GM19463 (cell line): ENCODE measurements around the gene GPC5.

Source experiments
- ATAC-seq: cut with Tn5 transposase; IDR thresholded peaks from one replicate; pipeline ENCODE4 v1.9.1; 2021; ENCODE audit warnings: mild to moderate bottlenecking, moderate library complexity; ENCODE audit not compliant: unreplicated experiment

Gene GPC5

DNA sequence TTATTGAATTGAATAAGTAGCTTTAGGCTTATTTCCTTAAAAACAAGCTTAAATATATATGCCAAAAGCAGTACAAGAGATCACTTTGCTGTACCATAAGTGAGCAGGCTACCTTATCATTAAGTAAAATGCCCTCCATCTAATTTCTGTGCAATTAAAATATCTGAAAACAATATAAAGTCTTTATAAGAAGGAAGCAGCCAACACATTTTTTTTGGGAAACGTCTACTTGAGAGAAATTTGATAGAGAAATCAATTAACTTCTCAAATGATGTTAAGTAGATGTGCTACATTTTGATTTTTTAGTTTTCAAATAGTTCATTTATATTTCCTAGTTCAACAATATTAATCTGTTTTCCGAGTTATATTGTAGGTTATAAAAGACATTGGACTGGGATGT lies 52.5 kb downstream of the GPC5 start:
- no peak for ATAC-seq

DNA sequence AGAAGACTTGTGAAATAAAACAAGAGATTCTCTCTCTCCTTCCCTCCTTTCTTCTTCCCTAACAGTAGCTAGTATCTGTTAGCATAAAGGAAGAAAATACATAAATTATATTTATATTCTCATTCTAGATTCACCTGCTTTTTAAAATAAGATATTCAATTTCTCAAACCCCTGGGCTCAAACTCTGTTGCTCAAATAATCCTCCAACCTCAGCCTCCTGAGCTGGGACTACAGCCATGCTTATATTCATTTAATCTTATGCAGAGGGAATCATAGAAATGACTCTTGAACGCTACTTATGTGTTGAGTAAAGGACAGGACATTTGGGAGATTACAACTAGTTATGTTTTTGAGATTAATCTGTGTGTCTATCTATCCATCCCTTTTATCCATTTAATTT lies 56.2 kb downstream of the GPC5 start:
- ATAC-seq, result no peak

DNA sequence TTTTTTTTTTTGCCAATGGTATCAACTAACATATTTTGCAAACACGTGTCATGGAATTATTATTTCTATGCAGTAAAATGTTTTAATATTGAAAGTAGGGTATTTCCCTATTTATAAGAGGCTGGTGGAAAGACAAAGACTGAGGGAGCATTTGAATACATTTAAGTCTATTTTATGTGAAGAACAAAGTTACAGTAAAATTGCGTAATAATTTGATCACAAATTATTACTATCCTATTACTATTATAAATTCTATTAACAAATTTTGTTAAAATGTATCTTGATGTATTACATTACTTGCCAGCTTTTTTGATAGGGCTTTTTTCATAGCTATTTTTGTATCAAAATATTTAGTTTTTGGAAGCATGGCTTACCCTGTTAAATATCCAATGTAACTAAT lies 58.4 kb downstream of the GPC5 start:
- ATAC-seq, result no peak

DNA sequence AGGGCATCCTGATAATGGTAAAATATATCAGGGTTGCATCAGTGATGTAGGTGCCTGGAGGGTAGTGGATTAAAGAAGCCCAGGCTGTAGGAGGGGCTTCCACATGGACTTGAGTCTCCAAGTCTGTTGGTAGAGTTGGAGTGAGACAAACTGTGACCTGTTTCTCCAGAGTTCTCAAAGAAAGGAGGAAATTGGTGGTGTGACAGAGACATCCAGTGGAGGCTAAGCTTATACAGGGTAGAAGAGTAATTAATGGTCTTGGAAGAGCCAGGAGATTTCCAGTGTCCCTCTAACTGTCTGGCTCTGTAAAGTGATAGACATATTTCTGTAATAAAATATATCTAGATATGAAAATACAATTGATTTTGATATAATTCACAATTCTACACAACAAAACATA lies 61.1 kb downstream of the GPC5 start:
- no peak for ATAC-seq

DNA sequence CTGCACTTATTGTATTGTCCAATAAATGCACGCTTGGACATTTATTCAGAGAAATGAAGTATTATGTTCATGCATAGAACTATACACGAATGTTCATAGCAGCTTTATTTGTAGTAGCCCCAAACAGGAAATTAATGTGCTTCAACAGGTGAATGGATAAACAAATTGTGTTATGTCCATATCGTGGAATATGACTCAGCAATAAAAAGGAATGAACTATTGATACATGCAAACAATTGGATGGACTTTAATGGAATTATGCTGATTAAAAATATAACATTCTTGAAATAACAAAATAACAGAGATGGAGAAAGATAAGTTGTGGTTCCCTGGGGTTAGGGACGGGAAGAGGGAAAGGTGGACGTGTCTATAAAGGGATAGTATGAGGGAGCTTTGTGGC lies 65.9 kb downstream of the GPC5 start:
- no peak for ATAC-seq

DNA sequence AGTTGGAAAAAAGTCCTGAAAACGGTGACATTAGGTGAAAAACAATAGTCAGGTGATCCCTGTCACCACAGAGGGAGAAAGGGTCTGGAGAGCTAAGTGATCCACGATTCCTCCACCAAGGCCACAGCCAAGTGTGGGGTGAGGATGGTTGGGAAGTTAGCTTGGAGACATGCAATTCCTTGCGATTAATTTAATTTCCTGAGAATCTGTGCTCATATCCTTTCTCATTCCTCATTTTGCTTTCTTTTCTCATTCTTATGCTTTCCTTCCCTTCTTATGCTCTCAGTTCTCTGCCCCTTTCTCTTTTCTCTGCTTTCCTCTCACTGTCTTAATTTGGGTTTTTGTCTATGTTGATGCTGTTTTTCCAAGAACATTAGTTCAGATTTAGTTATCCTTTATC lies 68.8 kb downstream of the GPC5 start:
- no peak for ATAC-seq

DNA sequence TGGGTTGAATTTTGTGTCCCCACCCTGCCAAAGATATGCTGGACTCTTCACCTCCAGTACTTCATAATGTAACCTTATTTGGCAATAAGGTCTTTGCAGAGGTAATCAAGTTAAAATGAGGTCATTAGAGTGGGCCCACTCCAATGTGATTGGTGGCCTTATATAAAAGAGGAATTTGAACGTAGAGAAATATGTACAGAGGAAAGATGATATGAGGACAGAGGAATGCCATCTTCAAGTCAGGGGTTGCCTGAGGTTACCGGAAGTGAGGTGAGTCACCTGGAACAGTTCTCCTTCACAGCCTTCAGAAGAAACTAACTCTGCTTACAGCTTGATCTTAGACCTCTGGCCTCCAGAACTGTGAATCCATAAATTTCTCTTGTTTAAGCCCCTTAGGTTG lies 69.9 kb downstream of the GPC5 start:
- ATAC-seq, result no peak

DNA sequence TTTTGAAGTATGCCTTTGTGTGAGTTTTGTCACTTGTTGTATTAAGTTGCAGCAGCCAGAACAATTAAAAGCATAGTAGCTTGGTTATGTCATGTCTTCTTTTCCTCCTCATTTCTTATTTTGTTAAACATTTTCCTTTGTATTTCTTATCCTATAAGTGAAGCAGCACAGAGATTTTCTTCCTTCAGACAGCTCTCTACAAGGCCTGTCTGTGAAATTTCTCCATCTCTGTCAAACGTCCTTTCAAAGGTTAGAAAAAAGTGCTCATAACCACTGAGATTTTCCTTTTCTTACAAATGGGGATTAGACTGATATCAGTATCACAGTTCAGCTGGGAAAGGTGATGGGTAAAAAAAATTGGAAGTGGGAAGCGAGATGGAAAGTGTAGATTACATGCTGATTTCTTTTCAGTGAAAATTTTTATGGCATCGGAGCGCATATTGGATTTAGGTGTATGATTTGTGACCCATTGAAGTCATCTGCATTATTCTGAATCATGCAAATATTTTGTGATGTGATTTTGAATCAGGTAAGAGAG lies 71.7 kb downstream of the GPC5 start:
- ATAC-seq, result no peak

DNA sequence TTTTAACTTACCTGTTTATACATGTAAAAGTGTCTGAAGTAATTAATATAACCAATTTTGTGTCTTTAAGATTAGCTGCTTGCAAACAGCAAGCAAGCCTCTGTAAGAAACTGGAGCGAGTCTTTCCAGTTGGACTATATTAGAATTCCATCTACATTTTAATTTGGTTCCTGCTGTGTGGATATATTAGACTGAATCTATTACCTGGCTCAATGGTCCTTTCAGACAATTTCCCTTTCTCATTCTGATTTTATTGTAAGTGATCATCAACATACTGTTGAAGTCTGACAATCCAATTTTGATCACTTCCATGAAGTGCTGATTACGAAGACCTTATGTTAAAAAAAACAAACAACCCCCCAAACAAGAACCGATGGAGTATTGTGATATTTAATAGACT lies 72.3 kb downstream of the GPC5 start:
- no peak for ATAC-seq

DNA sequence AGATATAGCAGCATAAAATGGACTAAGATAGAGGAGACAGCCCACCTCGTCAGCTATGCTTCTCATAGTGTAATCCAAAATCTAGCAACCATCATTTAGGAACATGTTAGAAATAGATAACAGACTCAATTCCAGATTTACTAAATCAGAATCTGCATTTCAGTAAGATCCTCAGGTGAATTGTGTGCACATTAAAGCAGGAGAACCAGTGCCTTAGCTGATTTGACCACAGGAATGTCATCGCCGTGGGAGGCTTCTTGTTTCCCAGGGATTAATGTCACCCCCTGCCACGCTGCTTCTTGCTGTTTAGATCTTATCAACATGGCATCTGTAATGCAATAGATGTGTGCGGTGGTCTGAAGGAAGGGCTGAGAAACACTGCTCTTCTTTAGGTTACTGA lies 84.0 kb downstream of the GPC5 start:
- no peak for ATAC-seq

DNA sequence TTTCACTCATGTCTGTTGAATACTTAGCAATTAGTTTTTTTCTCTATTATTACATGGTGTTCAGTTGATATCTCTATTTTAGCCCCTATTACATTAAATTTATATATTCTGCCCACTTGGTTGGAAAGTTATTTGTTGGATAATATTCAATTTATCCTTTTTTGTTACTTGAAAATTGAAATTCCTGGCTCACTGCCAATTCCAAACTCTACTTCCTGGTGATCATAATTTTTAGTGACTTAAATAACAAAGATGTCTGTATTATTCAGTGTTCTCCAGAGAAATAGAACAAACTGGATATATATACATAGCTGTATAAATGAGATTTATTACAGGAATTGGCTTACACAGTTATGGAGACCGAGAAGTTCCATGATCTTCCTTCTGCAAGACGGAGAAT lies 93.6 kb downstream of the GPC5 start:
- no peak for ATAC-seq

DNA sequence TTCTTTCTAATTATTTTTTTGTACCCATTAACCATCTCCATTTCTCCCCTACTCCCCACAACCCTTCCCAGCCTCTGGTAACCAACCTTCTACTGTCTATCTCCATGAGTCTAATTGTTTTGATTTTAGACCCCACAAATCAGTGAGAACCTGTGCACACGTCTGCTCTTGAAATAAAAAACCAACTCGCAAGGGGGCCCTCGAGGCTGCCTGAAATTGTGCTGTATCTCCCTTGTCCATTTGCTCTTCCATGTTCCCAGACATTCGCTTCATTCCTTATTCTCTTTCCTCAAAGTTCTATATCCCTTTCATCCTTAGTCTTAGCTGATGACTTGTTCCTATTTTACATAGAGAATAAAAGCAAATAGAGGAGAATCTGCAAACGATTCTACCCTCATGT lies 95.0 kb downstream of the GPC5 start:
- ATAC-seq, result no peak

DNA sequence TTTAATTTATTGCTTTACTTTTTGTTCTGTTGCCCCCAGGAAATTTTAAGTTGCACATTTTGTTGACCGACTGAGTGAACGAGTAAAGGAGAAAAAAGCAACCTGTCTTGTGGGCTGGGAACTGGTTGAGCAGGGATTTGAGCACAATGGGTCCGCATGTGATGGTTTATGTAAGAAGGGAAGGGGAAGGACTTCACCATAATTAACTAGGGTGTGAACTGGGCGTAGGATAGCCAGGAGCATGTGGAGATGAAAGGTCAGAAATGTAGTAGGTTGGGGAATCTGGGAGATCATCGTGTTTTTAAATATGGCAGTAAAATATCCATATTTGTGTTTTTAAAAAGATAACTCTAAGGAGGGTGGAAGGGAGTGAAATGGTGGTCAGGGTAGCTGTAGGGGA lies 99.9 kb downstream of the GPC5 start:
- no peak for ATAC-seq

DNA sequence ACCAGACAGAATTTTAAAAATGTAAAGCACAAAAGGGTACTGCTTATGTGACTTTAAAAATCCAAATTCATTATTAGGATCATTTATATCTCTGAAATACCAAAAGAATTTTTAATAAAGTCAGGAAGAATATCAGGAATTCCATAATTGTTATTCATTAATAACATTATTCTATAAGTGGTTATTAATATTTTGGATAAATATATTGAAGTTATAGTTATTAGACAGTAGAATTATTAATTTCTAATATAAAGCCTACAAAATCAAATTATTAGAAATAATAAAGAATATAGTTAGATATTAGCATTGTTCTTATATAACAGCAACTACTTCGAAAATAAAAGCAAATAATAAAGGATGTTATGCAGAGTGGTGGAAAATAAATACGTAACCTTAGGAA lies 105.8 kb downstream of the GPC5 start:
- no peak for ATAC-seq

DNA sequence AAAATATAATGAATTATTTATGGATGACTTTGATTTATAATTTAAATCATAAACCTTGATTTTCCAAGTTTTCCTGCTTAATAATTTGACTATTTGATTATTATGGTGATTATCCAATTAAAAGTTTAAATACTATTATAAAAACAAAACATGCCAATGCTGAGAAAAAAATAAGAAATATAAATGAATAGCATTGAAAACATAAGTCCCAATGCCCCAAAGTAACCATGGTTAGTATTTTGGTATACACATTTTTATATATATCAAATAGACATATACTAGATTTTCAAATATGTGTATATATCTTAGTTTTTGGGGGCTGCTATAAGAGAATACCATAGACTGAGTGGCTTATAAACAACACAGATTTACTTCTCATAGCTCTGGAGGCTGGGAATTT lies 108.3 kb downstream of the GPC5 start:
- ATAC-seq, result no peak

DNA sequence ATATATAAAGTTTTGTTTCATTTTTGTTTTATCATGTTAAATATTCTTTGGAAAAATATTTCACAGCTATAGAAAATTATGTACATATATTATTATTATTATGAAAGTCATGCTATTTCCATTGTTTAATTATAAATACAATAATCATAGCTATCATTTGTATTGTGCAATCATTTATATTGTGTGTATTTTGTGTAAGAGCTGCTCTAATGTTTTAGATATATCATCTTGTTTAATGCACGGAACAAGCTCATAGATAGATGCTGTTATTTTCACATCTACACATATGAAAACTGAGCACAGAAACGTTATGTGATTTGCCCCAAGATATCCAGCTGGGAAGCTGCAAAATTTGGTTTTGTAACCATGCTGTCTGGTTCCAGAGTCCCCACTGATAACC lies 111.6 kb downstream of the GPC5 start:
- no peak for ATAC-seq

DNA sequence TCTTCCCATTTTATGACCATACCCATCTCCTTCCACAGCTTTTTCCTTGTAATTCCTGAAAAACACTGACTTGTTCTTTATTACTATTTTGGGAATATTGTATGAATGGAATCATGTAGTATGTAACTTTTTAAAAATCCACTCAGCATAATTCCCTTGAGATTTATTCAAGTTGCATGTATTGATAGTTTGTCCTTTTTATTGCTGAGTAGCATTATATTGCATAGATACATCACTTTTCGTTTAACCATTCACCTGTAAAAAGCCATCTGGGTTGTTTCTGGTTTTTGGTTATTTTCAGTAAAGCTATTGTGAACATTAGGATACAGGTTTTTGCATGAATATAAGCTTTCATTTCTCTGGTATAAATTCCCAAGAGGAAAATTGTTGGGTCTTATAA lies 115.4 kb downstream of the GPC5 start:
- no peak for ATAC-seq

DNA sequence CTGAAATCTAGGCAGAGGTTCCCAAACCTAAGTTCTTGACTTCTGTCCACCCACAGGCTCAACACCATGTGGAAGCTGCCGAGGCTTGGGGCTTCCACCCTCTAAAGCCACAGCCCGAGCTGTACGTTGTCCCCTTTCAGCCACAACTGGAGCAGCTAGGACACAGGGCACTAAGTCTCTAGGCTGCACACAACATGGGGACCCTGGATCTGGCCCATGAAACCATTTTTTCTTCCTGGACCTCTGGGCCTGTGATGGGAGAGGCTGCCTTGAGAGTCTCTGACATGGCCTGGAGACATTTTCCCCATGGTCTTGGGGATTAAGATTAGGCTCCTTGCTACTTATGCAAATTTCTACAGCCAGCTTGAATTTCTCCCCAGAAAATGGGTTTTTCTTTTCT lies 118.4 kb downstream of the GPC5 start:
- no peak for ATAC-seq

DNA sequence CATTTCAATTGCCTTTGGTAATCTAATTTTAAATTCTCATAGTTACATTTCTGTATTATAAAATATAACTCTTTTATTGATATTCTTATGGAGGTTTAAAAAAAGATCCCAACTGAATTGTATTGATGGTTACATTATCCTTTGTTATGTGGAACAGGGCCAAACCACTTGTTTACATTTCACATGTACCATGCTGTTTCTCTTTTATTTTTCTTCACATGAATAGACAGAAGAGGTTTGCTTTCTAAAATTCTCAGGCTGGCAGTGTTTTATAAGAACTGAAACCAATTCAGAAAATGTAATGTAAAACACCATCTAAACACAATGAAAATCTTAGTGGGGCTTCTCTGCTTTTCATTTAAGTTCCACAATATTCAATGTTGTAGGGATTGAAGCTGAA lies 122.5 kb downstream of the GPC5 start:
- peak; percentile 61 for ATAC-seq

DNA sequence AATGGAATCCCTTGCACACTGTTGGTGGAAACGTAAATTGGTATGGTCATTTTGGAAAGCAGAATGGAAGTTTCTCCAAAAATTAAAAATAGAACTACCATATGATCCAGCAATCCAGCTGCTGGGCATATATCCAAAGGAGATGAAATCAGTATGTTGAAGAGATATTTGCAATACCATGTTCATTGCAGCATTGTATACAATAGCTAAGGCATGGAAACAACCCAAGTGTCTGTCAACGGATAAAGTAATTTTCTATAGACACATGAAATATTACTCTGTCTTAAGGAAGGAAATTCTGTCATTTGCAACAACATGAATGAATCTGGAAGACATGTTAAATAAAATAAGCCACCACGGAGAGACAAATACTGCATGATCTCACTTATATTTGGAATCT lies 124.7 kb downstream of the GPC5 start:
- no peak for ATAC-seq

DNA sequence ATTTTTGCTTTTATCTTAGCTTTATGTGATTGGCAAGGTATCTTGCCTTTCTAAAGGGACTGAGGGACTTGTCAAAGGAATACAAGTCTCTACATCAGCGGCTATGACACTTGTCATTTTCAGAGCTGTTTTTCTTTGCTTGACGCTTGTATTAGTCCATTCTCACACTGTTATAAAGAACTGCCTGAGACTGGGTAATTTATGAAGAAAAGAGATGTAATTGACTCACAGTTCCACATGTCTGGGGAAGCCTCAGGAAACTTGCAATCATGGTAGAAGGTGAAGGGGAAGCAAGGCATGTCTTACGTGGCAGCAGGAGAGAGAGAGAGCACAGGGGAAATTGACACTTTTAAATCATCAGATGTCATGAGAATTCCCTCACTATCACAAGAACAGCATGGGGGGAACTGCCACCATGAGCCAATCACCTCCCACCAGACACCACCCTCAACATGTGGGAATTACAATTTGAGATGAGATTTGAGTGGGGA lies 128.2 kb downstream of the GPC5 start:
- no peak for ATAC-seq

DNA sequence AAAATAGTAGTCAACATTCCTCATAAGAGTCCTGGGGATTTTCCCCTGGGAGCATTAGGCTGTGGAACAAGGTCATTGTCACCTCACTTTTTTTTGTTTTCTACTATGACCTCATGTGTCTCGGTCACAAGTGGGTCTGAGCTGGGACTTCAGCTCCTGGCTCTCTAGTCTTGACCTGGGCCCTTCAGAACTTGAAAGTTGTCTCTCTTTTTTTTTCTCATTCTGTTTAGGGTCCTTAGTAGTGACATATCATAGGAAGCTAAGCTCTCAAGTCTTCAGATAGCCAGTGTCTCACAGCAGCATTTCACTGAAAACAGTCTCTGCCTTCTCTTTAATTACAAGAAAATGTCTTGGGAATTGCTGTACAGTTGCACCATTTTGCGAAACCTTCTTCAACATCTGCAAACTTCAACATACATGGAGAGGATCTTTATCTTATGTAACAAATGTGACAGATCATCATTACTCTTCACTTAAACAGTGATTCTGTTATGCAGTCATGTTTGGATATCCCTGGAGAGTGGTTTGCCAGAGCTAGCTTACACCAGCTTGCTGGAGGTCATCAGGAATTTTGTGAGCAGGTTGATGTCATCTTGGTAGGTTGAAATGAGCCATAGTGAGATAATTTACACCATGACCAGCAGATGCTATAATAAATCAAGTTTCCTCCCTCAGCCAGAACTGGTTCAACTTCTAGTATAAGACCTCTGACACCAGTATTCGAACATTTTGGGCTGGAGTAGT lies 131.5 kb downstream of the GPC5 start:
- no peak for ATAC-seq

DNA sequence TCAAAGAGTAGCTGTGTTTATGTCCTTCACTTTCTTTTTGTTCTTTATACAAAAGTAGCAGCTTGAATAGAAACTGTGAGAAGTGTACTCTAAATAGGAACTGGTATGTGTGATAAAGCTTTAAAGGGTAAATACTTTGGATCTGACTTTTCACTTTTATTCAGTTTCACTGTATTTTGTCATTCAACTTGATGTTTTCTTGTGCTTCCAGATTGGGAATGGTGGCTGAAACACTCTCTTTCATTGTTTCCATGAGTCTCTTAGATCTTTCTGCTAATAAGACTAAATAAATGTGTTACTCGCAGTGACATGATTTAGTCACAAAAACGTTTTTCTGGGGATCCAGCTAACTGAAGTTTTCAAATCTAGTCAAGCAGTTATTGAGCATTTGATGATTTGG lies 133.2 kb downstream of the GPC5 start:
- ATAC-seq, result no peak
